Activated B cell treated with CpG ODN at 0.5 μM for 24 hours (primary cell): Measurements from ENCODE around the gene C1orf159. TPM values are rescaled to one million over a fixed set of nuclear protein-coding genes. Genes with fewer than 3 reads are reported as not detected.
"Not testable (repeated sequence)": the region's sequence is repeated elsewhere in the genome, so short reads cannot be mapped to it uniquely, and the experiment has no call there.

Experiments used
- ATAC-seq: fragments of 200-7000 bp; cut with Tn5 transposase; one replicate; pipeline ENCODE4 v1.10.0; 2021; ENCODE audit warnings: low read depth, mild to moderate bottlenecking, moderate library complexity
- CTCF ChIA-PET: fragments of 350-600 bp; sonication (Branson Sonifier 250); formaldehyde crosslinking; loops from one replicate; lab custom pipeline; 2021; ENCODE audit warnings: antibody characterized with exemption; lab: Charles Lee
- POLR2A ChIA-PET: fragments of 350-600 bp; sonication (Branson Sonifier 250); formaldehyde crosslinking; loops from one replicate; lab custom pipeline; 2021; ENCODE audit warnings: antibody characterized with exemption; lab: Charles Lee
- DNase-seq: peaks from one replicate; pipeline ENCODE4 v3.0.0; 2022
- H3K27ac Mint-ChIP-seq: one replicate; pipeline ENCODE4 v1.8.0; 2020; ENCODE audit warnings: mixed read lengths
- H3K27me3 Mint-ChIP-seq: one replicate; pipeline ENCODE4 v1.8.0; 2021; ENCODE audit warnings: mixed read lengths
- H3K36me3 Mint-ChIP-seq: one replicate; pipeline ENCODE4 v1.8.0; 2021; ENCODE audit warnings: low read depth, mixed read lengths
- H3K4me1 Mint-ChIP-seq: one replicate; pipeline ENCODE4 v1.8.0; 2021; ENCODE audit warnings: mixed read lengths
- H3K4me3 Mint-ChIP-seq: one replicate; pipeline ENCODE4 v1.8.0; 2020; ENCODE audit warnings: mild to moderate bottlenecking, mixed read lengths
- H3K9me3 Mint-ChIP-seq: one replicate; pipeline ENCODE4 v1.8.0; 2020; ENCODE audit warnings: mixed read lengths
- CTCF ChIP-seq: fragments of 200-600 bp; IDR thresholded peaks from one replicate; pipeline ENCODE4 v1.8.0; 2022; ENCODE audit warnings: antibody characterized with exemption, mild to moderate bottlenecking
- intact Hi-C: fragments of 100-400 bp; cut with micrococcal nuclease; formaldehyde crosslinking; loops from one replicate; pipeline ENCODE4 v1.15.1; 2024
- total RNA-seq: library from RNA; stranded (reverse); gene quantifications from 2 replicates; pipeline ENCODE4 v1.2.3, GENCODE V29; 2022

C1orf159 gene
- total RNA-seq, 1 donor from 2014 or later = 26.5 TPM

- intact Hi-C loops = no loop called here
- TF ChIP-seq CTCF = no peak
- Mint-ChIP-seq H3K4me3 (no peak overlapping the region), H3K9me3 (peaks cover 6% of the 10 kb centered on the region), H3K4me1 (peaks cover 9% of the 10 kb centered on the region), H3K27ac (no peak overlapping the region), H3K36me3 (peaks cover 14% of the 10 kb centered on the region), H3K27me3 (no peaks in the 10 kb centered on the region)
- ATAC-seq (no peak), DNase-seq (no peak)
- CTCF ChIA-PET = interaction anchor here (1.3 kb wide), 1 partner anchor 9 kb away, joined by 3 read pairs; no protein-coding TSS in a partner anchor
- POLR2A ChIA-PET = interaction anchor here (0.7 kb wide), 1 partner anchor 128 kb away, joined by 4 read pairs; no protein-coding TSS in a partner anchor
Measured at GRCh38 chr1:1110561-1110971, 5.3 kb downstream of the C1orf159 start.

GRCh38 chr1:1109743-1110142, 6.1 kb downstream of the C1orf159 start:
- H3K27me3 Mint-ChIP-seq = no peaks in the 10 kb centered on the region
- ChIA-PET CTCF (no interaction called here), POLR2A (no interaction called here)
- H3K9me3 Mint-ChIP-seq = peaks cover 6% of the 10 kb centered on the region
- DNase-seq (no peak), ATAC-seq (no peak)
- H3K4me1 Mint-ChIP-seq = peaks cover 5% of the 10 kb centered on the region
- H3K36me3 Mint-ChIP-seq = peaks cover 14% of the 10 kb centered on the region
- no peak for TF ChIP-seq CTCF
- no peak overlapping the region for H3K27ac Mint-ChIP-seq
- intact Hi-C loops = no loop called here
- no peak overlapping the region for H3K4me3 Mint-ChIP-seq

GRCh38 chr1:1106510-1107221, 9.2 kb downstream of the C1orf159 start:
- no peak for ATAC-seq
- Mint-ChIP-seq H3K36me3 (no peaks in the 10 kb centered on the region), H3K4me1 (no peaks in the 10 kb centered on the region)

GRCh38 chr1:1104152-1104551, 11.7 kb downstream of the C1orf159 start:
- intact Hi-C loops, CTCF ChIA-PET, DNase-seq, H3K9me3 Mint-ChIP-seq, POLR2A ChIA-PET, H3K36me3 Mint-ChIP-seq, H3K27ac Mint-ChIP-seq, ATAC-seq, H3K4me1 Mint-ChIP-seq, H3K27me3 Mint-ChIP-seq, H3K4me3 Mint-ChIP-seq: not testable (repeated sequence)

More at GRCh38 chr1:1106510-1107221, 9.2 kb downstream of the C1orf159 start:
- no peak for TF ChIP-seq CTCF
- Mint-ChIP-seq H3K27ac (no peak overlapping the region), H3K27me3 (no peaks in the 10 kb centered on the region), H3K9me3 (no peaks in the 10 kb centered on the region), H3K4me3 (no peak overlapping the region)
- intact Hi-C loops = no loop called here
- DNase-seq = no peak
- CTCF ChIA-PET = no interaction called here
- POLR2A ChIA-PET = no interaction called here

- ATAC-seq (no peak), DNase-seq (no peak)
- POLR2A ChIA-PET = interaction anchor here (1.2 kb wide), 1 partner anchor 9 kb away, joined by 3 read pairs; no protein-coding TSS in a partner anchor
- Mint-ChIP-seq H3K27me3 (no peaks in the 10 kb centered on the region), H3K9me3 (no peaks in the 10 kb centered on the region), H3K4me3 (no peak overlapping the region), H3K36me3 (no peaks in the 10 kb centered on the region), H3K4me1 (no peaks in the 10 kb centered on the region), H3K27ac (no peak overlapping the region)
- no peak for TF ChIP-seq CTCF
- intact Hi-C loops = no loop called here
- CTCF ChIA-PET = no interaction called here
Measured at GRCh38 chr1:1101503-1101902, 14.4 kb downstream of the C1orf159 start.
